ENCODE data around the gene BCL2L2.

Gene BCL2L2

GRCh38 chr14:23299986-23300686 lies 6.5 kb upstream of the BCL2L2 start:
- DNase-seq, result no peak

GRCh38 chr14:23300687-23301223 lies 5.9 kb upstream of the BCL2L2 start:
- DNase-seq, result no peak

GRCh38 chr14:23301288-23301968 lies 5.2 kb upstream of the BCL2L2 start:
- peak; percentile 98 for DNase-seq

GRCh38 chr14:23301969-23302289 lies 4.7 kb upstream of the BCL2L2 start:
- peak; percentile 65 for DNase-seq

- DNase-seq, result peak; percentile 78
Measured at GRCh38 chr14:23302290-23303225, 4.1 kb upstream of the BCL2L2 start, which contains the start of gene PPP1R3E. Gene PPP1R3E (minus strand): TSS chr14:23302859. CDS start chr14:23302576, 283 bp downstream.

GRCh38 chr14:23307146-23307530 lies 505 bp downstream of the BCL2L2 start:
- no peak for DNase-seq

- DNase-seq, result no peak
Measured at GRCh38 chr14:23307687-23308644, 1.3 kb downstream of the BCL2L2 start.

- DNase-seq, result no peak
Measured at GRCh38 chr14:23308721-23309445, 2.2 kb downstream of the BCL2L2 start.

GRCh38 chr14:23310546-23310945 lies 3.9 kb downstream of the BCL2L2 start:
- DNase-seq, result no peak

- DNase-seq, result no peak
Measured at GRCh38 chr14:23316300-23316699, 9.7 kb downstream of the BCL2L2 start.

- DNase-seq, result no peak
Measured at GRCh38 chr14:23319746-23320583, 13.3 kb downstream of the BCL2L2 start.

GRCh38 chr14:23320584-23321571 lies 14.2 kb downstream of the BCL2L2 start, which contains the start of gene PABPN1:
Gene PABPN1 (plus strand): TSS chr14:23321457. CDS start chr14:23321470, 13 bp downstream.
- peak; percentile 98 for DNase-seq

GRCh38 chr14:23321572-23322547 lies 15.2 kb downstream of the BCL2L2 start:
- no peak for DNase-seq

GRCh38 chr14:23322568-23323517 lies 16.2 kb downstream of the BCL2L2 start:
- no peak for DNase-seq

- DNase-seq, result no peak
Measured at GRCh38 chr14:23323838-23324454, 17.3 kb downstream of the BCL2L2 start.

GRCh38 chr14:23324455-23324846 lies 17.8 kb downstream of the BCL2L2 start:
- DNase-seq, result no peak
